Measurements from ENCODE around the gene ULK2. TPM values are rescaled to one million over a fixed set of nuclear protein-coding genes. Genes with fewer than 3 reads are reported as not detected.
"Not testable (repeated sequence)": the region's sequence is repeated elsewhere in the genome, so short reads cannot be mapped to it uniquely, and the experiment has no call there.

Gene ULK2
- polyA plus RNA-seq, 1 donor from 2014 or later = 1.8 TPM

DNA sequence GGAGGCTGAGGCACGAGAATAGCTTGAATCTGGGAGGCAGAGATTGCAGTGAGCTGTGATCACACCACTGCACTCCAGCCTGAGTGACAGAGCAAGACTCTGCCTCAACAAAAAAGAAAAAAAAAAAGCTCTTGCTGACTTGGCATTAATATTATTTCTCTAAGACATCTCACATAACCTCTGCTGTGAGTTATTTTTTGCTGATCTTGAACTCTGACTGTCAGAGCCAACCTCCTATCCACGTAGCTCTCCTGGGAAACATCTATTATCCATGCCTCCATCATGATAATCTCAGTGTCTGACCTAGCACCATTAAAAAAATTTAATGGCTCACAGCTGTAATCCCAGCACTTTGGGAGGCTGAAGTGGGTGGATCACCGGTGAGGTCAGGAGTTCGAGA is 12.7 kb upstream of the ULK2 start:
- no peak overlapping the region for H3K4me3 Mint-ChIP-seq
- H3K27me3 Mint-ChIP-seq = peaks cover 15% of the 10 kb centered on the region
- peaks cover 0 to 7% (median 6%) of the 10 kb centered on the region in 3 donors for H3K4me1 Mint-ChIP-seq
- peak overlapping the region in 1 of 3 donors; percentile 16 for H3K27ac Mint-ChIP-seq
- H3K9me3 Mint-ChIP-seq = no peaks in the 10 kb centered on the region
- no peaks in the 10 kb centered on the region for H3K36me3 Mint-ChIP-seq

DNA sequence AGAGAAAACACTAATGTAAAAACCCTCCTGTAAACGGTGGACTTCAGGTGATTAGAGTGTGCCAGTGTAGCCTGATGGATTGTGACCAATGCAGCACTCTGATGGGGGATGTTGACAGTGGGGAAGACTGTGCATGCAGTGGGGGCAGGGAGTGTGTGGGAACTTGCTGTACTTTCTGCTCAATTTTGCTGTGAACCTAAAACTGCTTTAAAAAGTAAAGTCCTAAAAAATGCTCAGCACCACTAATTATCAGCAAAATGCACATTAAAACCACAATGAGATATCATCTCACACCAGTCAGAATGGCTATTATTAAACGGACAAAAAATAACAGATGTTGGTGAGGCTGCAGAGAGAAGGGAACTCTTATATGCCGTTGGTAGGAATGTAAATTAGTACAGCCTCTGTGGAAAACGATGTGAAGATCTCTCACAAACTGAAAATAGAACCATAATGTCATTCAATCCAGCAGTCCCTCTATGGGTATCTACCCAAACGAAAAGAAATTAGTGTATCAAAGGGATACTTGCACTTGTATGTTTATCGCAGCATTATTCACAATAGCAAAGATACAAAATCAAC is 9.7 kb upstream of the ULK2 start:
- peak overlapping the region in 1 of 4 donors; percentile 7 for H3K4me3 Mint-ChIP-seq
- H3K9me3 Mint-ChIP-seq = no peaks in the 10 kb centered on the region
- H3K4me1 Mint-ChIP-seq = peaks cover 0 to 7% (median 6%) of the 10 kb centered on the region in 3 donors
- H3K36me3 Mint-ChIP-seq = no peaks in the 10 kb centered on the region
- H3K27me3 Mint-ChIP-seq = peaks cover 15% of the 10 kb centered on the region
- H3K27ac Mint-ChIP-seq = no peak overlapping the region

DNA sequence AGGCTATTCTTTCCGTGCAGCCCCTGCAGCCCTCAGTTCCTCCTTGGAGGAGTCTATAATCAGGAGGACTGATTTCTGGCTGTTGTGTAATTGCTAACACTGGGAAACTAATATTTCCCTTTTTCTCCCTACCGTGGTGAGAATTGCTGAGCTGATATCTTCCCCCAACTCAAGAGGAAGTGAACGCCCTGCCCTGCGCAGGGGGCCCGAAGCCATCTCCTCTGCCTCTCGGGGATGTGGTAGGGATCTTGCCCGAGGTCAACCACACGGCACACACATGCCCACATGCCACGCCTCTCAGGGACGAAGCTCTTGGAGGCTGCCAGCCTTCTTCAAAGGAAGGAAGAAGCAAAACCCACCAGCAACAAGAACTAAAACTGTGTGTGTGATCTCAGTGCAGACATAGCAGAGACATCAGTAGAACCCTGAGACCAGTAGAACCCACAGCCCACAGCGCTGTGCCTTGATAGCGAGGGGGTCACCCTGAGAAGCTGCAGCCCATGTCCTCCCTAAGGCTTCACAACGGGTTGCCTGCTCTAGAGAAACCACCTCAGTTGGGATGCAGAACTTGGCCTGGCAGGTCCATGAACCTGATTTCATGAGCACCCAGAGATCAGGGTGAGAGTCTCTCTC is 8.9 kb upstream of the ULK2 start:
- Mint-ChIP-seq H3K36me3 (no peaks in the 10 kb centered on the region), H3K4me3 (peak overlapping the region in 2 of 4 donors; percentile 7 to 69), H3K4me1 (peaks cover 0 to 7% (median 6%) of the 10 kb centered on the region in 3 donors), H3K9me3 (no peaks in the 10 kb centered on the region), H3K27me3 (peaks cover 15% of the 10 kb centered on the region), H3K27ac (no peak overlapping the region)

DNA sequence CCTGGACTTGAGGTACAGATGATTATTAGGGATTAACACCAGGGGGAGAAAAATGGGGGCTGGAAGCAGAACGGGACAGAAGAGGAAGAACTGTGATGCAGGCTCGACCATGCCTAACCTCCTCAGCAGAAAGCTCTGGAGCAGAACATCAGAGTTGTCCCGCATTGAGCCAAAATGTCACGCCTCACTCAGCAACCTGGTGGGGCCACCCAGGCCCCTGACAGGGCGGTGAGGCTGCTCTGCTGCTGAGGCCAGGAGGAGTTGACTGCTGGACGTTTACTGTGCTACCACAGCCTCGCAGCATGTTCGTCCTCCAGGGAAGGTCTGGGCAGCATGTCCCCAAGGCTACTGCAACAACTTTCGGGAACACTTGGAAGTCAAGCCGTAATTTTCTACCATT is 6.5 kb upstream of the ULK2 start:
- H3K27me3 Mint-ChIP-seq = peaks cover 15% of the 10 kb centered on the region
- H3K27ac Mint-ChIP-seq = no peak overlapping the region
- peaks cover 0 to 7% (median 6%) of the 10 kb centered on the region in 3 donors for H3K4me1 Mint-ChIP-seq
- no peaks in the 10 kb centered on the region for H3K9me3 Mint-ChIP-seq
- no peaks in the 10 kb centered on the region for H3K36me3 Mint-ChIP-seq
- no peak overlapping the region for H3K4me3 Mint-ChIP-seq

DNA sequence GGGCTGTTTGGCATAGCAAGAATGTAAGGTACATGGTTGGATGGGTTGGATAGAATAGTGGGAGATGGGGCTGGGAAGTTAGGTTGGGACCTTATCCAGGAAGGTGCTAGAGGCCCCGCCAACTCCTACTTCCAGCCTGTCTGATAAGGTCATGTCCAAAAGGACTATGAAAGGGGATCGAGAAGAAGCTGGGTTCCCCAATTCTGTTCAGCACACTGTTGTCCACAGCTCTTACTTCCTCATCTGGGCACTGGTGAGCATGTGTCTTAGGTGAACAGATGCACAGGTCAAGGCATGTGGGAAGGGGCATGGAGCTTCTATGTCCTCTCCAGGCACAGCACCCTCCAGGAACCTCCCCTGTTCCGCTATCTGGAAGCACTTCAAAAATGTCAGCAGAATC is 5.6 kb upstream of the ULK2 start:
- H3K27ac Mint-ChIP-seq = no peak overlapping the region
- H3K27me3 Mint-ChIP-seq = peaks cover 11% of the 10 kb centered on the region
- peak overlapping the region in 1 of 4 donors; percentile 2 for H3K4me3 Mint-ChIP-seq
- H3K36me3 Mint-ChIP-seq = no peaks in the 10 kb centered on the region
- H3K4me1 Mint-ChIP-seq = peaks cover 0 to 9% (median 6%) of the 10 kb centered on the region in 3 donors
- no peaks in the 10 kb centered on the region for H3K9me3 Mint-ChIP-seq

DNA sequence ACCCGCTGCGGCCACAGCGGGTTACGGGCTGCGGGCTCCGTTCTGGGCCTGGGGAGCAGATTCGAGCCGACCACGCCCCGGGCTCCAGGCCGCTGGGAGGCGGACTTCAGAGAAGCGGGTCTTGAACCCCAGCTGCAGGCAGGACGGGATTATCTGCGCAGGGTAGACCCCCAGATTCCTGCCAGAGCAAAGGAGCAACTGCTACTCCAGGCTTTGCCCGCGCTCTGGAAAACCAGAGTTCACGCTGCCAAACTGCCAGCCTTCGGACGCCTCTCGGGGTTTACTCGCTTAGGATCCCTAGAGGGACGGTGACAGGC is 301 bp upstream of the ULK2 start:
- Mint-ChIP-seq H3K9me3 (no peaks in the 10 kb centered on the region), H3K36me3 (peaks cover 2% of the 10 kb centered on the region), H3K27me3 (no peaks in the 10 kb centered on the region), H3K4me3 (peak overlapping the region; percentile 65 to 83 (median 68)), H3K4me1 (peaks cover 0 to 5% (median 0%) of the 10 kb centered on the region in 3 donors), H3K27ac (no peak overlapping the region)

DNA sequence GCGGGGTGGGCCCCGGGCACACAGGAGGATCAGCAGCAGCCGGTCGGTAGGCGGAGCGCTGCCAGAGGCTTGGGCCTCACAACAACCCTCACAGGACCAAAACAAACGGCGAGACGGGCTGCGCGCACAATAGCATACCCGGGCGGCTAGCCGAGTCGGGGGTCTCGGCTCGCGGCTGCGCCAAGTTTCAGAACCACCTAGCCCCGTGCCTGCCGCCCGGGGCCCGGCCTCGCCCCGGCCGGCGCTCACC is 732 bp downstream of the ULK2 start:
- no peak overlapping the region for H3K27ac Mint-ChIP-seq
- H3K27me3 Mint-ChIP-seq = no peaks in the 10 kb centered on the region
- no peaks in the 10 kb centered on the region for H3K9me3 Mint-ChIP-seq
- peaks cover 3% of the 10 kb centered on the region for H3K36me3 Mint-ChIP-seq
- peak overlapping the region; percentile 76 to 92 (median 85) for H3K4me3 Mint-ChIP-seq
- peaks cover 0 to 5% (median 0%) of the 10 kb centered on the region in 3 donors for H3K4me1 Mint-ChIP-seq

DNA sequence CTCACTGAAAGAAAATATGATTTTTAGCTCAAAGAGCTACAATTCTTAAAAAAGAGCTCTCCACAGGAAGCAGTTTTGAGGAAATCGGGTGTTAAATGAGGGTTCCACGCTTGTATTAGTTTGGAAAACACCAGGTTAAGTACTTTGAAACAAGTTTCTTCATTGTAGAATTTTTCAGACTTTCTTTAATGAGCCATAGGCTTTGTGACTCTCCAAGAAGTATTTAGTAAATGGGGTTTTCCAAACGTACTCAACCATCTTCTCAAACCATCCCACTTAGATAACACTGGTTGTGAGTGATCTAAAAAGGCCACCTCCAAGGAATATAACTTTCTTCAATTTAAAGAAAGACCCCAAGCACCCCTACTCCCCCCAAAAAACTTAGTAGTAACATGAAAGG is 2.7 kb downstream of the ULK2 start:
- peaks cover 3% of the 10 kb centered on the region for H3K36me3 Mint-ChIP-seq
- H3K4me1 Mint-ChIP-seq = peaks cover 0 to 5% (median 0%) of the 10 kb centered on the region in 3 donors
- no peaks in the 10 kb centered on the region for H3K27me3 Mint-ChIP-seq
- no peak overlapping the region for H3K27ac Mint-ChIP-seq
- H3K9me3 Mint-ChIP-seq = no peaks in the 10 kb centered on the region
- peak overlapping the region in 1 of 4 donors; percentile 72 for H3K4me3 Mint-ChIP-seq

DNA sequence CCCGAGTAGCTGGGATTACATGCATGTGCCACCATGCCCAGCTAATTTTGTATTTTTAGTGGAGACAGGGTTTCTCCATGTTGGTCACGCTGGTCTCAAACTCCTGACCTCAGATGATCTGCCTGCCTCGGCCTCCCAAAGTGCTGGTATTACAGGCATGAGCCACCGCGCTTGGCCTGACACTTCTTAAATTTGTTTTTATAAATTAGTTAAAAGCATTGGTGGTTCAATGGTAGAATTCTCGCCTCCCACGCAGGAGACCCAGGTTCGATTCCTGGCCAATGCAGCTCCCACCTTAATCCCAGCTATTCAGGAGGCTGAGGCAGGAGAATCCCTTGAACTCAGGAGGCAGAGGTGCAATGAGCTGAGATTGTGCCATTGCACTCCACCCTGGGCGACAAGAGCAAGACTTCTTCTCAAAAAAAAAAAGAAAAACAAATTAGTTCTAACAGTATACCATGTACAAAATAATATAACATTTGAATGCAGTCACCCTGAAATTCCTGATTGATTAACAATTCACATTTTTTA is 7.0 kb downstream of the ULK2 start:
- not testable (repeated sequence) for H3K27ac Mint-ChIP-seq, H3K9me3 Mint-ChIP-seq, H3K4me1 Mint-ChIP-seq, H3K27me3 Mint-ChIP-seq, H3K36me3 Mint-ChIP-seq, H3K4me3 Mint-ChIP-seq

DNA sequence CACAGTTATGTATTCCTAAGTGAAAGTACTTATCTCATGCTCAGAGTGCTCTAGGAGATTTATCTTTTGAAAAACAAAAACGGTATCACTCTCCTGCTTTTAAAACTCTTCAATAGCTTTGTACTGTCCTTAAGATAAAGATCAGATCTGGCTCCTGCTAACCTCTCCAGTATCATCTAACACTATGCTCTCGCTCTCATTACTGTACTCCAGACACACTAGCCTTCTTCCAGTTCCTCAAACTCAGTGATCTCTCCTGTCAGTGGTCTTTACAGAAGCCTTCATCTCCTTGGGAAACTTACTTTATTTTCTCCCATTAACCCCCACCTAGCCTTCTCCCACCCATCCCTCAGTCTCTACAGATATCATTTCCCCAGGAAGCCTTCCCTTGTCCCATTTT is 10.1 kb downstream of the ULK2 start:
- Mint-ChIP-seq H3K27ac (peak overlapping the region in 1 of 3 donors; percentile 2), H3K4me3 (no peak overlapping the region), H3K27me3 (no peaks in the 10 kb centered on the region), H3K4me1 (no peaks in the 10 kb centered on the region), H3K9me3 (no peaks in the 10 kb centered on the region), H3K36me3 (peaks cover 2% of the 10 kb centered on the region)

DNA sequence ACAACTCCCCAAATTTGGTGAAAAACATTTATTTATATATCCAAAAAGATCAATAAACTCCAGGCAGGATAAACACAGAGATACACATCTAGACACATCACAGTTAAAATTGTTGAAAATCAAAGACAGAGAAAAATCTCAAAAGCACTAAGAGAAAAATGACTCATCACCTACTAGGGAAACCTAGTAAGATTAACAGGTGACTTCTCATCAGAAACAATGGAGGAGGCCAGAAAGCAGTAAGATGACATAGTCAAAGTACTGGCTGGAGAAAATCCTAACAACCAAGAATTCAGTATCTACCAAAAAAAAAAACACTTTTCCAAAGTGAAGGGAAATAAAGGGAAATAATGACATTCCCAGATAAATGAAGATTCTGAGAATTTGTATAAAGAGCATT is 33.8 kb downstream of the ULK2 start:
- Mint-ChIP-seq H3K4me1 (peaks cover 0 to 1% (median 0%) of the 10 kb centered on the region in 3 donors), H3K27ac (no peak overlapping the region), H3K27me3 (no peaks in the 10 kb centered on the region), H3K36me3 (peaks cover 6% of the 10 kb centered on the region), H3K9me3 (peaks cover 0 to 7% (median 2%) of the 10 kb centered on the region in 3 donors), H3K4me3 (peak overlapping the region in 1 of 4 donors; percentile 88)

DNA sequence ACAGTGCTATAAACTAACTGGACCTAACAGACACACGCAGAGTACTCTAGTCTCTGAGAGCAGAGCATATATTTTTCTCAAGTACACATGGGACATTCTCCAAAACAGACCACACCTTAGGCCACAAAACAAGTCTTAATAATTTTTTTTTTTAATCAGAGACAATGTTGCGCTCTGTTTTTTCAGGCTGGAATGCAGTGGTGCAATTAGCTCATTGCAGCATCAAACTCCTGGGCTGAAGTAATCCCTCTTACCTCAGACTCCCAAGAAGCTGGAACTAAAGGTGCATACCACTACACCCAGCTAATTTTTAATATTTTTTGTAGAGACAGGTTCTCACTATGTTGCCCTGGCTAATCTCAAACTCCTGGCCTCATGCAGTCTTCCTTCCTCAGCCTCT is 37.7 kb downstream of the ULK2 start:
- peaks cover 8% of the 10 kb centered on the region for H3K36me3 Mint-ChIP-seq
- peaks cover 0 to 1% (median 0%) of the 10 kb centered on the region in 3 donors for H3K4me1 Mint-ChIP-seq
- peaks cover 0 to 7% (median 2%) of the 10 kb centered on the region in 3 donors for H3K9me3 Mint-ChIP-seq
- H3K27me3 Mint-ChIP-seq = no peaks in the 10 kb centered on the region
- no peak overlapping the region for H3K4me3 Mint-ChIP-seq
- peak overlapping the region in 1 of 3 donors; percentile 67 for H3K27ac Mint-ChIP-seq

DNA sequence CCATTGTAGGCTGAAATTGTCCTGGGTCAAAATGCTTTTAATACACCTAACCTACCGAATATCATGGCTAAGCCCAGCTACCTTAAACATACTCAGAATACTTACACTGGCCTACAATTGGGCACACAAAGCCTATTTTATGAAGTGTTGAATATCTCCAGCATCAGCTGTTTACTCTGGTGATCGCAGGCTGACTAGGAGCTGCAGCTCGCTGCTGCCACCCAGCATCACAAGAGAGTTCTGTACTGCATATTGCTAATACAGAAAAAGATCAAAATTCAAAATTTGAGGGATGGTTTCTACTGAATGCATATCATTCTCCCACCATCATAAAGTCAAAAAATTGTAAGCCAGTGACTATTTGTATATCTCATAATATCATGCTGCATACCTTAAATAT is 55.3 kb downstream of the ULK2 start:
- H3K27ac Mint-ChIP-seq = no peak overlapping the region
- no peaks in the 10 kb centered on the region for H3K4me1 Mint-ChIP-seq
- no peak overlapping the region for H3K4me3 Mint-ChIP-seq
- H3K27me3 Mint-ChIP-seq = no peaks in the 10 kb centered on the region
- H3K9me3 Mint-ChIP-seq = no peaks in the 10 kb centered on the region
- H3K36me3 Mint-ChIP-seq = peaks cover 5% of the 10 kb centered on the region

DNA sequence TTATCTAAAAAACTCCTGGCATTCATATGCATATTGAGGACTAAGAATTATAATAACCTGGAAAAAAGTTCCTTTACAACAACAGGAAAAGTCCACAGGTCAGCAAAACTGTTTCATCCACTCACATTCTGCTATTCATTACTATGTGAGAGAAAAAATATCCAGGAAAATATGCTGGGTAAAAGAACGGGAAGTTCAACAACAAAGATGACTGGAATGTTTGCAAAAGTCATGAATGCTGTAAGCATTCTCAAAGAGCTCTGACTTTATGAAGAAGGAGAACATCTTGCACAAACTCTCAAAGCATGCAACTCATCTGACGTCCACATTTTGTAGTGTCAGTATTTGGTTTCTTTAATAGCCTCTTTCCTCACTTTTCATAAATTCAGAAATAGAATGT is 62.7 kb downstream of the ULK2 start:
- Mint-ChIP-seq H3K36me3 (peaks cover 5% of the 10 kb centered on the region), H3K4me1 (no peaks in the 10 kb centered on the region), H3K27ac (no peak overlapping the region), H3K9me3 (no peaks in the 10 kb centered on the region), H3K27me3 (no peaks in the 10 kb centered on the region), H3K4me3 (no peak overlapping the region)

DNA sequence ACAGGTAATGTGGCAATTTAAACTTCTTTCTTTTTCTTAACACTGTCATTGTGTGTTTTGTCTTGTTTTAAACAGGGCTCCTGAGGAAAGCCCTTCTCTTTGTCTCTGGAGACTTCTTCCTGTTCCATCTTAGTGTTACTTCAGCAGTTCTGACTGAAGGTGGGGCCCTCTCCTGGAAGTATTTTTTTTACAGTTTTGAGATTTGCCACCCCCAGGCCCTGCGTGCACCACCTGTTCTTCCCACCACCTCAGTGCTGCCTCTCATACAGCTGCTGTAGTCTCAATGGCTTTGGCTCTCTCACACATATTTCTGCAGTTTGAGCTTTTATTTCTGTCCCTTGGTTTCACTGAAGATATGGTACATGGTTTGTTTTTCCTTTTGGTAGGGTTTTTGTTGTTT is 67.2 kb downstream of the ULK2 start:
- H3K4me1 Mint-ChIP-seq = no peaks in the 10 kb centered on the region
- H3K27me3 Mint-ChIP-seq = no peaks in the 10 kb centered on the region
- H3K4me3 Mint-ChIP-seq = no peak overlapping the region
- H3K9me3 Mint-ChIP-seq = peaks cover 3 to 11% (median 10%) of the 10 kb centered on the region in 3 donors
- peaks cover 7% of the 10 kb centered on the region for H3K36me3 Mint-ChIP-seq
- H3K27ac Mint-ChIP-seq = no peak overlapping the region

DNA sequence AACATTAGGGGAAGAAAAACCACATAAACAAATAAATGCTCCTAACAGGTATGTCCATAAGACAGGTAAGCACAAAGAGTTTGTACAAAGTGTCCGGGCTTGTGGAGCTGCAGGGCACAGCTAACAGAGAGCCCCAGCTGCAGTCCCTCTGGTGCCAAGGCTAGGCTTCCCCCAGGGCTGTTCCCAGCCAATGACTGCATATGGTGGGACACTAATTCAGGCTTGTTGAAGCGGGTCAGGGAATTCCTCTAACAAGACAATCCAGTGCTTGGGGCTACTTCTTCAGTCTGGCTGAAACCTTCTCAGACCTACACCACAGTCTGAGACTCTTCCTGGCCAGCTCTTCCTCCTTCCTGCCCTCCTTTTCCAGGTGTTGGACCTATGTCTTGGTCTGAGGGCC is 67.9 kb downstream of the ULK2 start:
- H3K27ac Mint-ChIP-seq = no peak overlapping the region
- peaks cover 8% of the 10 kb centered on the region for H3K36me3 Mint-ChIP-seq
- no peaks in the 10 kb centered on the region for H3K27me3 Mint-ChIP-seq
- H3K4me3 Mint-ChIP-seq = no peak overlapping the region
- peaks cover 3 to 13% (median 13%) of the 10 kb centered on the region in 3 donors for H3K9me3 Mint-ChIP-seq
- no peaks in the 10 kb centered on the region for H3K4me1 Mint-ChIP-seq
